ENCODE results near the gene DPCD. TPM values are rescaled to one million over a fixed set of nuclear protein-coding genes. Genes with fewer than 3 reads are reported as not detected.
"Not testable (repeated sequence)": the region's sequence is repeated elsewhere in the genome, so short reads cannot be mapped to it uniquely, and the experiment has no call there.

The DPCD gene
- total RNA-seq, 1 experiment from 2014 or later, result 62.3 TPM

GRCh38 chr10:101618871-101619270, 30.8 kb downstream of the DPCD start:
- no peak for DNase-seq (ENCODE audit: low spot score)

GRCh38 chr10:101619983-101620382, 31.9 kb downstream of the DPCD start:
- DNase-seq (ENCODE audit: low spot score), result no peak

- DNase-seq (ENCODE audit: low spot score), result no peak
Measured at GRCh38 chr10:101623528-101623927, 35.4 kb downstream of the DPCD start.

DNA sequence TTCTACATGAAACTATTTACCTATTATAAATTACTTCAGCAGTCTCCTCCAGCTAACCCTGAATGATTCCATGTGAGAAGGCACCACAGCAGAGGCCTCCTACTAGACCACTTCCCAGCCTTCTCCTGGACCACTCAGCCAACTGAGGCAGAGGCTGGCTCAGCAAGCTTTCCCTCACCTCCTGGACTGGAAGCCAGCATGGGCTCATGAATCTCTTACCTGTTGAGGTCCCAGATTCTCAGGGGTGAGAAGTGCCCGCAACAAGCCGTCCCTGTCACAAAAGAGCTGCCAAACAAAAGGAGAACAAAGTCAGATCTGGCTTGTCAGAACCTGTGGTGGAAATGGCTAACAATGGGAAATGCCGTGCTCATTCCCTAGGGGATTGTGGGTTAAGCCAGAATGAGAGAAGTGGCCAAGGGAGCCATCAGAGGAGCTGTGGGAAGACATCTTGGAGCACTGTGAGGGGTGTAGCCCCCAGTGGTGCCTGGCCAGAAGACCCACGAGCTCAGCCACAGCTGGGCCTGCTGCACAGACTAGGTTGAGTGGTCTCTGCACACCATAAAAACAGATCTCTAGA, 36.5 kb downstream of the DPCD start:
- DNase-seq (ENCODE audit: low spot score), result no peak

- DNase-seq (ENCODE audit: low spot score), result no peak
Measured at GRCh38 chr10:101625821-101626412, 37.8 kb downstream of the DPCD start.

DNA sequence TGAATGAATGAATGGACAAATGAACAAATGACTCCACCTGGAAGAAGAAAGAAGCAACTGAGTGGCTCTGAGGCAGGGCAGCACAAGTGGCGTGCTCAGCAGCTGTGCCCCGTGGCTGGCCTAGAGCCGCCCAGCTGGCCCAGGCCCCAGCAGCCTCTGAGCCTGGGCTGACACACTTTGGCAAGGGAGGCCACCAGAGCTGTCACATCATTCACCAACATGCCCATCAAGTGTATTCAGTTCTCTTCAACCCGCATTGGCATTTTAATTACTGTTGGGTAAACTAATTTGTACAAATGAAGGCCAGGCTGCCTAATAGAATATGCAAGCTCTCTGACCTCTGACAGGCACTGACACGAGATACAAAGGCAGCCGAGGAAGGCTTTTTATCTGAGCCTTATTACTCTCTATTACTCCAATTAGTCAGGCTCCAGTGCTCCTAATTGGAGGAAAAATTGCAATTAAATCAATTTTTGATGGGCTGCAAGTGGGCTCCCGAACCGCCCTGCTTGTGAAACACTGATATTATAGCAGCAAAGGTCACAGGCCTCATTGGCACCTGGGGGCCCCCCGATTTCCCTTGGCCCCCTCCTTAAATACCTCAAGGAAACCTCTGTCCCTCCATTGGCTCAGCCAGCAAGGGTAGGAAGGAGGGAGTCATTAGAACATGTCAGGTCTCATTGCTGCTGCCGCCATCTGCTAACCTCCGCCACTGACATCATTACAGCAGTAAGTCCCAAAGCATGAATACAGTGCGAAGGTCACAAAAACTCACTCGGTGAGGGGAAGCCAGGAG, 41.9 kb downstream of the DPCD start:
- DNase-seq (ENCODE audit: low spot score), result no peak

GRCh38 chr10:101630633-101630920, 42.5 kb downstream of the DPCD start:
- no peak for DNase-seq (ENCODE audit: low spot score)

- no peak for DNase-seq (ENCODE audit: low spot score)
Measured at GRCh38 chr10:101631821-101632475, 43.8 kb downstream of the DPCD start.

- not testable (repeated sequence) for DNase-seq (ENCODE audit: low spot score)
Measured at GRCh38 chr10:101633510-101633909, 45.4 kb downstream of the DPCD start.

DNA sequence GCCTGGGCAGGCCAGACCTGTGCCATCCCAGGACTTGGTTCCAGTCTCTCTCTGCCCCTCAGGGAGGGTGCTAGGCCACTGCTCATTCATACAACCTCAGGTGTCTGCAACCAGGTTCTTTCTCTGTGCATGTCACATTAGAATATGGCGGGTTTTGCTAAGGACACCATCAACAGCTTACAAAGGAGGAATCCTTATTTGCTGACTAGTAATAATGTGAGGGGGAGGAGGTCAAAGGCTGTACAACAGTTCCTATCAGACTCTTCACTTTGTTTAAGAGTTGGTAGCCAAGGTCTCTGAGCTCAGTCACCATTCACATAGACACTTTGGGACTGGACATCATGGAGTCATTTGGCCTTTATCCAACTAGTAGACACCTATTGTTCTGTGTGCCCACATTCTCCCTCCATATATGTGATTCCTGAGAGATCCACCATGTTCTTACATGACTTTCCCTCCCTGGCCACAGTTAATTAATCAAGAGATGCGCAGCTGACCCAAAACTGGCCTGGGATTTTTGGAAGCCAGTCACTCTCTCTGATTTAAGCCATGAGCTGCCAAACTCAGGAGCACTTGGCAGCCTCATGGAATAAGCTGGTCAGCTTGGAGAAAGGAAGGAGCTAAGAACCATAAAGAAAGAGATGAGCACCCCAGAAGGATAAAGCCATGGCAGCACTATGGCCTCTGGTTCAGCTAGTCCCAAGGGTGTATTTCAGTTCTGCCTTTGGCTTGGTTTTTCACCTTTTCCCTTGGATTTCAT, 51.2 kb downstream of the DPCD start:
- no peak for DNase-seq (ENCODE audit: low spot score)

- no peak for DNase-seq (ENCODE audit: low spot score)
Measured at GRCh38 chr10:101643546-101643945, 55.4 kb downstream of the DPCD start.

- no peak for DNase-seq (ENCODE audit: low spot score)
Measured at GRCh38 chr10:101644002-101644401, 55.9 kb downstream of the DPCD start.

DNA sequence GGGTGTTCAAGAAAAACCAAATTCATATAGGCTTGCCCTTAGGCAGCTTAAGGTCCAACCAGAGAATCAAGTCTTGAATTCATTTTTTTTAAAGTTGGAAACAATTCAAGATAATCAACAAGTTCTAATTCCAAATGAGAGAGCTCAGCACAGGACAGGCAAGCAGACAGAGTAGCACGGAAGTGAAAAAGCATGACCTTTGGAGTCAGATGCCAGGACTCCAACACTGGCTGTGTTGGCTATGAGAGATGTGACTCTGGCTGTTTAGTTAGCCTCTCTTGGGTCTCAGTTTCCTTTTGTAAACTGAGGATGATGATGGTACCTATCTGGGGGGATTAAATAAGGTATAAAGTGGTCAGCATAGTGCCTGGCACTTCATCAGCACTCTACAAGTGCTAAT, 57.5 kb downstream of the DPCD start:
- DNase-seq (ENCODE audit: low spot score), result no peak

DNA sequence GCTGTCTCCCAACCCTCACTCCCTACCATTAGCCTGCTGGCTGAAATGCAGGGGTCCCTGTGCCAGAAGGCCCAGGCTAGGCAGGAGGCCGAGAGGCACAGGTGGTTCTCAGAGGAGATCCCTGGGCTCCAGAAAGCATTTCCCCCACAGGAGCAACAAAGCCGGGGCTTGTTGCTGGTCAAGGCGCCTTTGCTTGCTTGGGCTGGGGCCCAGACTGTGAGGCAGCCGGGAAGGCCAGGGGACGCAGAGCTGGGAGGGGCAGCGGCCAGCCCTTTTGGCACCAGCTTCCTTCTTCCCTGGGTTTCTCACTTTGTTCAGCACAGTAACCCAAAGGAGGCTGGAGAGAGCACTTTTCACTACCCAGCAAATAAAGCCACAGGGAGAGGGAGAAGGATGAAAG, 58.2 kb downstream of the DPCD start:
- no peak for DNase-seq (ENCODE audit: low spot score)

DNA sequence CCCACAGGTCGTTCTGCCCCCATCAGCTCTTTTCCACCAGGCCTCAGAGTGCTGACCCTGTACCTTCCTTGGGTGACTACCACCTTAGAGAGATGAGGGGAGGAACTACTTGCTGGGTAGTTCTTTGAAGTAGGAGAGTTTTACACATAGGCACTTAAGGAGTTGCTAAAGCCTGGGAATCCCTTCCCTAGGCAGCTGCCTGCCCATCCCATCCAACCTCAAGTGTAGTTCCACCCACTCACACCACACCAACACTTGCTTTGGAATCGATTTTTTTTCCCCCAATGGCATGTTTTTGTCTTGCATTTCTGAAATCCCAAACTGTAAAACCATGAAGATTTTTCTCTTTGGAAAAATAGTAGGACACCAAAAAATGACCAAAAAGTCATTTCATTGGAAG, 59.1 kb downstream of the DPCD start:
- no peak for DNase-seq (ENCODE audit: low spot score)

- DNase-seq (ENCODE audit: low spot score), result no peak
Measured at GRCh38 chr10:101649525-101650085, 61.5 kb downstream of the DPCD start.

DNA sequence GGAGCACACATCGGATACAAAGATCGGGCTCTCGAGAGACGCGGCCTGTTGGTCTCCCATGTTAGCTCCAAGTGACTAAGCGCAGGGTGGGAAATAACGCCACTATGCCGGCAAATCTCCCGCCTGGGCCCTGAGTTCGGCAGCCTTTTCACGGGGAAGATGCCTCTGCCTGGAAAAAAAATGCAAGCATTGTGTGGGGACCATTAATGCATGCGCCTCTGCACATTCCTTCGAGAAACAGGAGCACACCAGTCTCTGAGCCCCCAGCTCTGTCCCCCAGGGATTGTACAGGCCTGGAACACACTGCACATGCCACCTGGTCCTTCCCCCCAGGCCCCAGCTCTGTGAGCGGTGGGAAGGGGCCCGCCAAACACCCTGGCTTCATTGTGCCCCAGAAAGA, 62.7 kb downstream of the DPCD start:
- no peak for DNase-seq (ENCODE audit: low spot score)

DNA sequence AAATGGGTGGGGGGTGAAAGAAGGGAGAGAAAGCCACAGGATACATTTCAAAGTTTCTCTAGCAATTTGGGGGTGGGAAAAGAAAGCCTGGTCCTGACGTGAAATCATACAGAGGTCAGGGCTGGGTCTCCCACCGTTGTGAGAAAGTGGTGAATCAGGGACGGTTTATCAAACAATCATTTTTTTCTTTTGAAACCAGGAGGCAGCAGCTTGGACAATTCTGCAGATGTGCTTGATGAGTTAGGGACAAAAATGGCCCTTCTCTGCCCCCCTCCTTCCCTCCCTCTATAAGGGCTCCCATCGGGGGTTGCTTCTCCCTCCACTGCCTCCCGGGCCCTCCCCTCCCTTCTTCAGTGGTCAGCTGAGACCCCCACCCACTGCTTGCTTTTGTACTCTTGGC, 63.2 kb downstream of the DPCD start:
- DNase-seq (ENCODE audit: low spot score), result no peak

- DNase-seq (ENCODE audit: low spot score), result no peak
Measured at GRCh38 chr10:101653536-101653935, 65.4 kb downstream of the DPCD start.

DNA sequence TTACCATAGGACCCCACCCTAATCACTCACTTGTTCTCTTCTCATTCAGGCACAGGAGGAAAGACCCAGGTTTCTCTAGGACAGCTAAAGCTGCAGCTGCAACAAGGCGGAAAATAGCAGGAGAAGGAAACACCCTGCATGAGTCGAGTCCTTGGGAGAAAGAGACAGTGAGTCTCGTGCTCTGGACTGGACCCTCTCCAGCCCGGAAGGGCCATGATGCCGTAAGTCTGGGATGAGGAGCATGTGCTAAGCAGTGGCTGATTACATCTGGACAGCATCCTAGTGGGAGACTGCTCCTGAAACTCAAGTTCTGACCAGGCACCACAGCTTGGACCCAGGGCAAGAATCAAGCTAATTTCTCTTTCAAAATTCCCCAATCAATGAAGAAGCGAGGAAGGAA, 67.4 kb downstream of the DPCD start:
- no peak for DNase-seq (ENCODE audit: low spot score)

GRCh38 chr10:101656890-101657289, 68.8 kb downstream of the DPCD start:
- DNase-seq (ENCODE audit: low spot score), result no peak

- no peak for DNase-seq (ENCODE audit: low spot score)
Measured at GRCh38 chr10:101658975-101659374, 70.9 kb downstream of the DPCD start.
